AG09319 (cell line): Measurements from ENCODE around the gene ARL15.

Source experiments
- DNase-seq: peaks from one replicate; pipeline ENCODE4 v3.0.0-alpha.2; 2010; ENCODE audit warnings: low read depth; ENCODE audit errors: extremely low read depth
- CTCF ChIP-seq: IDR thresholded peaks from 2 replicates; pipeline ENCODE4 v1.5.1; 2011; ENCODE audit warnings: low read depth, mild to moderate bottlenecking, inconsistent platforms, low read length, moderate library complexity

The ARL15 gene

DNA sequence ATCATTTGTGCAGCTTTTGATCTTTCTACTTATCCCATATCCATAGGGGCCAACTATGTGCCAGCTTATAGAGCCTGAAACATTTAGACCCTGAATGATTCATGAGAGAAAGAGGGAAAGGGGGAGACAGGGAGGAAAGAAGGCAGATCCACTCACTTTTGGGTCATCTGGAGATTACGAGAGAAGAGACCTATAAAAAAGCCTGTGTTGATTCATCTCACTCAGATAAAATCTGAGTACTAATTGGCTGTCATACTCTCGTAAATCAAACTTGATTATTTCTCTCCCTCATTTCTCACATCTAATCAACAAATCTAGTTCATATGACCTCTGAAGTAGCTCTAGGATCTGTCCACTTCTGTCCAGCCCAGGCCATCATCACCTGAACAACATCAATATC lies 137.1 kb downstream of the ARL15 start:
- DNase-seq, result no peak
- no peak for TF ChIP-seq CTCF

DNA sequence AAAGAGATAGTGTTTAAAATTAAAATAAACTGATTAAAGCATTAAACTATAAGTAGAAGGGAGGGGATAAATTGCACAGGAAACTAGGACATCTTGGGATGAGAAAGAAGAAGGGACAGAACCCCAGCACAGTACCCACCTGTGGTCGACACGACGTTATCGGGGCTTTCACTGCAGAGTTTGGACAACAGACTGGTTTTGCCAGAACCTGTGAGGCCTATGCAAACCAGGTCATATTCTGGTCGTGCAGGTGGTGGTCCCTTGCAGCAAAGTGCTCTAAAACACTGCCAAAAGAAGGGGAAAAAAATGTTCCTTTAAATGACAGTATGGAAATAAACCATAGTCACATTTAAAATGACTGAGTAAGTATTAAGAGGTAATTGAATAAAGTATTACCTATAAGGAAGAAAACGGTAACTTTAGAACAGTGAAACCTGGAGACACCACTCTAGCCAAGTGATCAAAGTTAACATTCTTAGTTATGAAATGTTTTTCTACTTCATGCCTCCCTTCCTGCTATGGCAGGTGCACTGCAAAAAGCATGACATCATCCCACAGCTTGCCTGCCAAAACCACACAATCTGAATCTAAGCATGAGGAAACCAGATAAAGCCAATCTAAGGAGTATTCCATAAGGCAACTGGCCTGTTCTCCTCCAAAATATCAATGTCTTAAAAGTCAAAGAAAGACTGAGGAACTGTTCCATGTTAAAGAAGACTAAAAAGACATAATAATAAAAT lies 138.6 kb downstream of the ARL15 start:
- no peak for TF ChIP-seq CTCF
- DNase-seq, result no peak

DNA sequence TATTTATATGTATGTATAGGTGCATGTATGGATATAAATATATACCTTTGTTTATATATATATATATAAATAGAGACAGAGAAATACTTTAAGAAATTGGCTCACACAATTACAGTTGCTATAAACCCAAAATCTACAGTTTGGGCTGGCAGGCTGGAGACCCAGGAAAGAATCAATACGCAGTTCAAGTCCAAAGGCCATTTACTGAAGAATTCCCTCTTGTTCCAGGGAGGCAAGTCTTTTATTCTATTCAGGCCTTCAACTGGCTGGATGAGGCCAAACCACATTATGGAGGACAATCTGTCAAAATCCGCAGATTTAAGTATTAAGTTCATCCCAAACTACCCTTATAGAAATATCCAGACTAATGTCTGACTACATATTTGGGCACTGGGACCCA lies 144.7 kb downstream of the ARL15 start:
- no peak for TF ChIP-seq CTCF
- no peak for DNase-seq

- TF ChIP-seq CTCF, result no peak
- DNase-seq, result no peak
These were observed 148.2 kb downstream of the ARL15 start for GRCh38 chr5:54162184-54162583.

GRCh38 chr5:54160329-54160728 lies 150.0 kb downstream of the ARL15 start:
- no peak for TF ChIP-seq CTCF
- no peak for DNase-seq

DNA sequence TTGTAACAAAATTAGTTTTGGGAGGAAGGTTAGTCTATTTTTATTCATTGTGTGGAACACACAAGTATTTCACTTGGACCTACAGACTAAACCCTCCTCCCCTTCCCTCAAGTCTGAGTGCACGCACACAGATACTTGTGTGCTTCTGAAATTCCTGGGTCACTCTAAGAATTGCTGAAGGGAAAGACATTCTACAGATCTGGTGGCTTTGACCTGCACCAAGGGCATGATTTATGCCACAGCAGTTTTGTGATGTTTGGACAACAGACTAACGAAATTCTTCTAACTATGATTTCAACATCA lies 150.5 kb downstream of the ARL15 start:
- DNase-seq, result no peak

More for the DNA sequence above, 150.5 kb downstream of the ARL15 start:
- TF ChIP-seq CTCF, result no peak
